ENCODE measurements around the gene ANKH. TPM values are rescaled to one million over a fixed set of nuclear protein-coding genes. Genes with fewer than 3 reads are reported as not detected.

The ANKH gene
- total RNA-seq, 4 donors from 2014 or later = 31.2 to 55.2 (median 34.7) TPM

GRCh38 chr5:14716755-14717752 is 154.5 kb downstream of the ANKH start:
- Histone ChIP-seq H3K4me3 (replicated peaks in 1 of 3) (no peak overlapping the region), H3K36me3 (peaks cover 15 to 36% of the 10 kb centered on the region in 2 donors), H3K27ac (no peak overlapping the region), H3K9me3 (no peaks in the 10 kb centered on the region), H3K4me1 (no peaks in the 10 kb centered on the region), H3K27me3 (no peaks in the 10 kb centered on the region)
- WGBS, 2 donors = 89% methylated on average over 13 of the region's 13 CpGs
- TF ChIP-seq CTCF (IDR thresholded peaks at IDR 0.05) (no peak), POLR2A (IDR thresholded peaks at IDR 0.05) (no peak)
- DNase-seq = no peak
- intact Hi-C loops (cut with DNase I) = no loop called here

GRCh38 chr5:14715481-14715880 is 156.1 kb downstream of the ANKH start:
- H3K36me3 ChIP-seq = peaks cover 30 to 36% of the 10 kb centered on the region in 2 donors
- no peak overlapping the region for H3K4me3 ChIP-seq (replicated peaks in 1 of 3)
- no peaks in the 10 kb centered on the region for H3K27me3 ChIP-seq
- 97 to 99% methylated on average over 3 of the region's 3 CpGs for WGBS, 2 donors
- H3K27ac ChIP-seq = no peak overlapping the region
- TF ChIP-seq CTCF (IDR thresholded peaks at IDR 0.05) (no peak), POLR2A (IDR thresholded peaks at IDR 0.05) (no peak)
- H3K9me3 ChIP-seq = no peaks in the 10 kb centered on the region
- intact Hi-C loops (cut with DNase I) = no loop called here
- no peaks in the 10 kb centered on the region for H3K4me1 ChIP-seq
- no peak for DNase-seq

GRCh38 chr5:14714706-14715105 is 156.9 kb downstream of the ANKH start:
- Histone ChIP-seq H3K4me3 (replicated peaks in 1 of 3) (no peak overlapping the region), H3K27me3 (no peaks in the 10 kb centered on the region), H3K4me1 (no peaks in the 10 kb centered on the region), H3K36me3 (peaks cover 34 to 36% of the 10 kb centered on the region in 2 donors), H3K27ac (no peak overlapping the region), H3K9me3 (no peaks in the 10 kb centered on the region)
- intact Hi-C loops (cut with DNase I) = no loop called here
- TF ChIP-seq CTCF (IDR thresholded peaks at IDR 0.05) (no peak), POLR2A (IDR thresholded peaks at IDR 0.05) (no peak)
- WGBS, 2 donors = 94 to 100% methylated on average over 6 of the region's 6 CpGs
- no peak for DNase-seq

GRCh38 chr5:14713476-14714390 is 157.8 kb downstream of the ANKH start:
- intact Hi-C loops (cut with DNase I) = no loop called here
- DNase-seq = no peak
- no peak overlapping the region for H3K4me3 ChIP-seq (replicated peaks in 1 of 3)
- no peaks in the 10 kb centered on the region for H3K9me3 ChIP-seq
- TF ChIP-seq CTCF (IDR thresholded peaks at IDR 0.05) (no peak), POLR2A (IDR thresholded peaks at IDR 0.05) (no peak)
- H3K36me3 ChIP-seq = peaks cover 34 to 36% of the 10 kb centered on the region in 2 donors
- H3K27me3 ChIP-seq = no peaks in the 10 kb centered on the region
- 93 to 98% methylated on average over 13 to 22 of the region's 23 CpGs for WGBS, 2 donors
- no peak overlapping the region for H3K27ac ChIP-seq
- H3K4me1 ChIP-seq = peaks cover 0 to 1% of the 10 kb centered on the region in 2 donors
